Measurements from ENCODE around the gene CROT.

DNA sequence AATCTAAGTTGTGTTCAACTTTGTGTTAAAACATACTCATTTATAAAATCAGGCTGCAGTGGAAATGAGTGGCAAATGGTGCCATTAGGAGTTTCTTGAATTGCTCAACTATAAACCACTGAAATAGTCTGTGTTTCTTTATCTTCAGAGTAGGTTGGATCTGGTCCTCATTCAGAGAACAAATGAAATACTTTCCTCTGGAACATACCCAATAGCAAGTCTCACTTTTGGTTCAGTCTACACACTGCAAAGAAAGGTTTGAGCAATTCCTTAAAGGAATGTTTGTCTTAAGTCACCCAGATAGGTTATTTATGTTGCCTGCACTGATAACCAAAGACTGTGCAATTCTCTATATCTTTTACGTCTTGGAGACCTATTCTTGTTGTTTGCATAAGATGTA lies 67.6 kb downstream of the CROT start:
- TF ChIP-seq POLR2A (IDR thresholded peaks at IDR 0.05), result no peak
- TF ChIP-seq, protein P1, sequence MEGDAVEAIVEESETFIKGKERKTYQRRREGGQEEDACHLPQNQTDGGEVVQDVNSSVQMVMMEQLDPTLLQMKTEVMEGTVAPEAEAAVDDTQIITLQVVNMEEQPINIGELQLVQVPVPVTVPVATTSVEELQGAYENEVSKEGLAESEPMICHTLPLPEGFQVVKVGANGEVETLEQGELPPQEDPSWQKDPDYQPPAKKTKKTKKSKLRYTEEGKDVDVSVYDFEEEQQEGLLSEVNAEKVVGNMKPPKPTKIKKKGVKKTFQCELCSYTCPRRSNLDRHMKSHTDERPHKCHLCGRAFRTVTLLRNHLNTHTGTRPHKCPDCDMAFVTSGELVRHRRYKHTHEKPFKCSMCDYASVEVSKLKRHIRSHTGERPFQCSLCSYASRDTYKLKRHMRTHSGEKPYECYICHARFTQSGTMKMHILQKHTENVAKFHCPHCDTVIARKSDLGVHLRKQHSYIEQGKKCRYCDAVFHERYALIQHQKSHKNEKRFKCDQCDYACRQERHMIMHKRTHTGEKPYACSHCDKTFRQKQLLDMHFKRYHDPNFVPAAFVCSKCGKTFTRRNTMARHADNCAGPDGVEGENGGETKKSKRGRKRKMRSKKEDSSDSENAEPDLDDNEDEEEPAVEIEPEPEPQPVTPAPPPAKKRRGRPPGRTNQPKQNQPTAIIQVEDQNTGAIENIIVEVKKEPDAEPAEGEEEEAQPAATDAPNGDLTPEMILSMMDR (IDR thresholded peaks at IDR 0.05), result no peak
